ENCODE data around the gene SNX15.

- TF ChIP-seq CTCF (IDR thresholded peaks at IDR 0.05) (no peak), POLR2A (IDR thresholded peaks at IDR 0.05) (no peak), EP300 (IDR thresholded peaks at IDR 0.05) (no peak)
These were observed 60.0 kb downstream of the SNX15 start for GRCh38 chr11:65087216-65087615.
